A673 (cell line): ENCODE results near the gene PAPPA.

ENCODE experiments used
- CTCF ChIP-seq: fragments of 300-800, 200-600 bp; sonication (generic); conservative IDR thresholded peaks from 2 replicates; pipeline ENCODE4 v1.5.1; 2017; ENCODE audit warnings: low read depth, mild to moderate bottlenecking, antibody characterized with exemption, low read length, moderate library complexity, mixed read lengths
- EZH2 ChIP-seq: fragments of 200-600 bp; sonication (generic); IDR thresholded peaks from 2 replicates; pipeline ENCODE4 v1.6.1; 2017; ENCODE audit warnings: borderline replicate concordance, low read depth, mild to moderate bottlenecking, mixed read lengths, antibody characterized with exemption, low read length; ENCODE audit not compliant: poor library complexity, severe bottlenecking

GRCh38 chr9:116337015-116337414 is 183.4 kb downstream of the PAPPA start:
- TF ChIP-seq CTCF (no peak), EZH2 (no peak)
